HUES64 (cell line): ENCODE results near the gene RIMBP2.

Experiments used
- H3K27ac ChIP-seq: 2 replicates; pipeline ENCODE4 v1.7.0; 2013; ENCODE audit warnings: low read depth, low read length, inconsistent platforms
- H3K27me3 ChIP-seq: 2 replicates; pipeline ENCODE4 v1.6.1; 2013; ENCODE audit warnings: mild to moderate bottlenecking, low read length; ENCODE audit not compliant: insufficient read depth
- H3K36me3 ChIP-seq: 2 replicates; pipeline ENCODE4 v1.6.1; 2013; ENCODE audit warnings: mild to moderate bottlenecking, low read length; ENCODE audit not compliant: insufficient read depth
- H3K4me1 ChIP-seq: 2 replicates; pipeline ENCODE4 v1.6.1; 2013; ENCODE audit warnings: mild to moderate bottlenecking, low read length, moderate library complexity; ENCODE audit not compliant: insufficient read depth
- H3K4me3 ChIP-seq: 2 replicates; pipeline ENCODE4 v1.5.1; 2013; ENCODE audit warnings: mild to moderate bottlenecking, low read length, moderate library complexity
- H3K9ac ChIP-seq: 2 replicates; pipeline ENCODE4 v1.6.1; 2013; ENCODE audit warnings: mild to moderate bottlenecking, low read depth, low read length
- H3K9me3 ChIP-seq: 2 replicates; pipeline ENCODE4 v1.6.1; 2013; ENCODE audit warnings: low read depth, low read length; ENCODE audit not compliant: insufficient read depth
- WGBS: fragments of 150-250, 120-280 bp; methylation state at CpG from one replicate; pipeline ENCODE4 v1.1.7; 2013; ENCODE audit warnings: missing lambda C conversion rate; 5-methylcytosine and 5-hydroxymethylcytosine counted together

The RIMBP2 gene

GRCh38 chr12:130664252-130664651 lies 51.8 kb downstream of the RIMBP2 start:
- Histone ChIP-seq H3K9me3 (peaks cover 14% of the 10 kb centered on the region), H3K9ac (no peak overlapping the region), H3K27ac (no peak overlapping the region), H3K27me3 (no peaks in the 10 kb centered on the region), H3K4me3 (no peak overlapping the region), H3K4me1 (no peaks in the 10 kb centered on the region), H3K36me3 (no peaks in the 10 kb centered on the region)
- 53% methylated on average over 18 of the region's 20 CpGs for WGBS

- no peak overlapping the region for H3K27ac ChIP-seq
- H3K27me3 ChIP-seq, result no peaks in the 10 kb centered on the region
- no peaks in the 10 kb centered on the region for H3K4me1 ChIP-seq
- no peak overlapping the region for H3K9ac ChIP-seq
- no peak overlapping the region for H3K4me3 ChIP-seq
- H3K9me3 ChIP-seq, result peaks cover 11% of the 10 kb centered on the region
- 75% methylated on average over 5 of the region's 6 CpGs for WGBS
- H3K36me3 ChIP-seq, result no peaks in the 10 kb centered on the region
These were observed 52.6 kb downstream of the RIMBP2 start for GRCh38 chr12:130663514-130663913.

- WGBS, result 84% methylated on average over 14 of the region's 14 CpGs
- Histone ChIP-seq H3K4me1 (no peaks in the 10 kb centered on the region), H3K9me3 (no peaks in the 10 kb centered on the region)
These were observed 54.4 kb downstream of the RIMBP2 start for GRCh38 chr12:130661486-130662255.

GRCh38 chr12:130661059-130661458 lies 55.0 kb downstream of the RIMBP2 start:
- Histone ChIP-seq H3K36me3 (no peaks in the 10 kb centered on the region), H3K4me3 (no peak overlapping the region), H3K9me3 (no peaks in the 10 kb centered on the region), H3K9ac (no peak overlapping the region), H3K27me3 (no peaks in the 10 kb centered on the region), H3K27ac (no peak overlapping the region), H3K4me1 (no peaks in the 10 kb centered on the region)
- 96% methylated on average over 4 of the region's 4 CpGs for WGBS

More at GRCh38 chr12:130661486-130662255, 54.4 kb downstream of the RIMBP2 start:
- Histone ChIP-seq H3K27me3 (no peaks in the 10 kb centered on the region), H3K27ac (no peak overlapping the region), H3K9ac (no peak overlapping the region), H3K36me3 (no peaks in the 10 kb centered on the region), H3K4me3 (no peak overlapping the region)

GRCh38 chr12:130658145-130658911 lies 57.8 kb downstream of the RIMBP2 start:
- H3K36me3 ChIP-seq, result no peaks in the 10 kb centered on the region
- no peak overlapping the region for H3K4me3 ChIP-seq
- H3K4me1 ChIP-seq, result no peaks in the 10 kb centered on the region
- WGBS, result 85% methylated on average over 26 of the region's 26 CpGs
- H3K27ac ChIP-seq, result no peak overlapping the region
- no peaks in the 10 kb centered on the region for H3K9me3 ChIP-seq
- no peak overlapping the region for H3K9ac ChIP-seq
- H3K27me3 ChIP-seq, result no peaks in the 10 kb centered on the region

GRCh38 chr12:130656411-130656810 lies 59.7 kb downstream of the RIMBP2 start:
- WGBS, result 93% methylated on average over 7 of the region's 8 CpGs
- H3K27me3 ChIP-seq, result no peaks in the 10 kb centered on the region
- no peak overlapping the region for H3K27ac ChIP-seq
- H3K36me3 ChIP-seq, result no peaks in the 10 kb centered on the region
- H3K4me3 ChIP-seq, result no peak overlapping the region
- H3K9me3 ChIP-seq, result no peaks in the 10 kb centered on the region
- H3K4me1 ChIP-seq, result no peaks in the 10 kb centered on the region
- H3K9ac ChIP-seq, result no peak overlapping the region

GRCh38 chr12:130655881-130656280 lies 60.2 kb downstream of the RIMBP2 start:
- no peak overlapping the region for H3K27ac ChIP-seq
- H3K9ac ChIP-seq, result no peak overlapping the region
- WGBS, result 71% methylated on average over 9 of the region's 9 CpGs
- no peaks in the 10 kb centered on the region for H3K27me3 ChIP-seq
- H3K4me1 ChIP-seq, result no peaks in the 10 kb centered on the region
- H3K36me3 ChIP-seq, result no peaks in the 10 kb centered on the region
- no peak overlapping the region for H3K4me3 ChIP-seq
- H3K9me3 ChIP-seq, result no peaks in the 10 kb centered on the region

GRCh38 chr12:130655010-130655409 lies 61.1 kb downstream of the RIMBP2 start:
- H3K27ac ChIP-seq, result no peak overlapping the region
- no peaks in the 10 kb centered on the region for H3K9me3 ChIP-seq
- H3K4me1 ChIP-seq, result no peaks in the 10 kb centered on the region; the same call in 1 of the 2 replicates
- 94% methylated on average over 4 of the region's 4 CpGs for WGBS
- H3K27me3 ChIP-seq, result no peaks in the 10 kb centered on the region
- no peak overlapping the region for H3K4me3 ChIP-seq
- no peaks in the 10 kb centered on the region for H3K36me3 ChIP-seq
- no peak overlapping the region for H3K9ac ChIP-seq

GRCh38 chr12:130651188-130651959 lies 64.7 kb downstream of the RIMBP2 start:
- H3K4me3 ChIP-seq, result no peak overlapping the region
- H3K27me3 ChIP-seq, result no peaks in the 10 kb centered on the region
- WGBS, result 90% methylated on average over 16 of the region's 16 CpGs
- no peaks in the 10 kb centered on the region for H3K36me3 ChIP-seq
- no peaks in the 10 kb centered on the region; the same call in 1 of the 2 replicates for H3K4me1 ChIP-seq
- no peak overlapping the region for H3K9ac ChIP-seq
- H3K27ac ChIP-seq, result no peak overlapping the region
- no peaks in the 10 kb centered on the region for H3K9me3 ChIP-seq

- Histone ChIP-seq H3K27me3 (no peaks in the 10 kb centered on the region), H3K9me3 (no peaks in the 10 kb centered on the region), H3K27ac (no peak overlapping the region), H3K36me3 (no peaks in the 10 kb centered on the region), H3K4me3 (no peak overlapping the region), H3K9ac (no peak overlapping the region), H3K4me1 (no peaks in the 10 kb centered on the region; the same call in 1 of the 2 replicates)
- 76% methylated on average over 9 of the region's 9 CpGs for WGBS
These were observed 66.0 kb downstream of the RIMBP2 start for GRCh38 chr12:130650131-130650530.
